ENCODE results near the gene ADAM22.

Gene ADAM22

GRCh38 chr7:88200789-88201188, 266.7 kb downstream of the ADAM22 start:
- Histone ChIP-seq H3K27ac (ENCODE audit: poor library complexity, severe bottlenecking) (no peak overlapping the region), H3K36me3 (ENCODE audit: low read depth) (peaks cover 25% of the 10 kb centered on the region), H3K9me3 (ENCODE audit: severe bottlenecking) (no peaks in the 10 kb centered on the region), H3K27me3 (ENCODE audit: insufficient read depth, poor library complexity, severe bottlenecking) (no peaks in the 10 kb centered on the region), H3K4me1 (ENCODE audit: insufficient read depth, poor library complexity, severe bottlenecking) (no peaks in the 10 kb centered on the region), H3K4me3 (ENCODE audit: severe bottlenecking) (no peak overlapping the region)
- ATAC-seq (ENCODE audit: low read depth) (no peak), DNase-seq (ENCODE audit: low spot score) (no peak)
- TF ChIP-seq CTCF (IDR thresholded peaks at IDR 0.05; ENCODE audit: poor library complexity, severe bottlenecking) = no peak

GRCh38 chr7:88201305-88201704, 267.3 kb downstream of the ADAM22 start:
- Histone ChIP-seq H3K36me3 (ENCODE audit: low read depth) (peaks cover 30% of the 10 kb centered on the region), H3K4me3 (ENCODE audit: severe bottlenecking) (no peak overlapping the region), H3K27me3 (ENCODE audit: insufficient read depth, poor library complexity, severe bottlenecking) (no peaks in the 10 kb centered on the region), H3K4me1 (ENCODE audit: insufficient read depth, poor library complexity, severe bottlenecking) (no peaks in the 10 kb centered on the region), H3K27ac (ENCODE audit: poor library complexity, severe bottlenecking) (no peak overlapping the region), H3K9me3 (ENCODE audit: severe bottlenecking) (no peaks in the 10 kb centered on the region)
- no peak for TF ChIP-seq CTCF (IDR thresholded peaks at IDR 0.05; ENCODE audit: poor library complexity, severe bottlenecking)
- ATAC-seq (ENCODE audit: low read depth) (no peak; the same call in 2 of the 3 replicates), DNase-seq (ENCODE audit: low spot score) (no peak)

DNA sequence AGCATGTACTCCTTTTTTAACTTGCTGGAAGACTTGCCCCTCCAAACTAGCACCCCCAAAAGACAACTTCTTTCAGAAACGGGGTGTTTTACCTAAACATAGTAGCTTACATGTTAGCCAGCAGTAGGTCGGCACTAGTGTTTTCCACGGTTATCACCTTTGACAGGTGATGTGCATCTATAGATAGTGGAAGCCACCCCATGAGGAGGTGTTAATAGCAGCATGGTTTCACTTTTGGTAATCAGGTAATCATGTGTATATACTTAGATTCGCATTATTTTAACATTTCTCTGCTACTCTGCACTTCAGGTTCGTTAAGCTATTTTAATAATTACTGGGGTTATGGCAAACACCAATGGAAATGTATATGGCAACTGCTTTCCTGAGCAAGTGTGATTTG, 268.2 kb downstream of the ADAM22 start:
- ATAC-seq (ENCODE audit: low read depth) (no peak), DNase-seq (ENCODE audit: low spot score) (no peak)
- Histone ChIP-seq H3K4me3 (ENCODE audit: severe bottlenecking) (no peak overlapping the region), H3K36me3 (ENCODE audit: low read depth) (peaks cover 40% of the 10 kb centered on the region), H3K27ac (ENCODE audit: poor library complexity, severe bottlenecking) (no peak overlapping the region), H3K9me3 (ENCODE audit: severe bottlenecking) (no peaks in the 10 kb centered on the region), H3K4me1 (ENCODE audit: insufficient read depth, poor library complexity, severe bottlenecking) (no peaks in the 10 kb centered on the region), H3K27me3 (ENCODE audit: insufficient read depth, poor library complexity, severe bottlenecking) (no peaks in the 10 kb centered on the region)
- TF ChIP-seq CTCF (IDR thresholded peaks at IDR 0.05; ENCODE audit: poor library complexity, severe bottlenecking) = no peak

DNA sequence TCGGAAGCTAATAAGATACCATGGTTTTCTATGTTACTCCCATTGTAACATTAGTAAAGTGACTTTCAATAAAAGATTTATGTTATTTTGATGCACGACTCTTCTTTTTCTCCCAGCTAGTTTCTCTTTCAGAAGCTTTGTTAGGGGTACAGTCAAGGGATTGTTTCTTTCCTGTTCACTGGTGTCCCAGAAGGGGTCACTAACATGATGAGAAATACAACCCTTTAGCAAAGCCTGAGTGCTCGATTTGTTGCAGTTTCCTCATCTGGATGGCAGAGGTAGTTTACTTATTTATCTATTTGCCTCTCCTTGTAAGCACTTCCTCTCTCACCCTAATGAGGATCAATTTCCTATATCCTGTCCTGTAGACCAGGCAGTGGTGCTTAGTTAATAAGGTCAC, 268.7 kb downstream of the ADAM22 start:
- Histone ChIP-seq H3K4me3 (ENCODE audit: severe bottlenecking) (no peak overlapping the region), H3K27ac (ENCODE audit: poor library complexity, severe bottlenecking) (no peak overlapping the region), H3K36me3 (ENCODE audit: low read depth) (peaks cover 45% of the 10 kb centered on the region), H3K27me3 (ENCODE audit: insufficient read depth, poor library complexity, severe bottlenecking) (no peaks in the 10 kb centered on the region), H3K4me1 (ENCODE audit: insufficient read depth, poor library complexity, severe bottlenecking) (no peaks in the 10 kb centered on the region), H3K9me3 (ENCODE audit: severe bottlenecking) (no peaks in the 10 kb centered on the region)
- ATAC-seq (ENCODE audit: low read depth) (no peak), DNase-seq (ENCODE audit: low spot score) (no peak)
- TF ChIP-seq CTCF (IDR thresholded peaks at IDR 0.05; ENCODE audit: poor library complexity, severe bottlenecking) = no peak

- Histone ChIP-seq H3K4me3 (ENCODE audit: severe bottlenecking) (no peak overlapping the region), H3K4me1 (ENCODE audit: insufficient read depth, poor library complexity, severe bottlenecking) (no peaks in the 10 kb centered on the region), H3K27me3 (ENCODE audit: insufficient read depth, poor library complexity, severe bottlenecking) (no peaks in the 10 kb centered on the region), H3K27ac (ENCODE audit: poor library complexity, severe bottlenecking) (no peak overlapping the region), H3K9me3 (ENCODE audit: severe bottlenecking) (no peaks in the 10 kb centered on the region), H3K36me3 (ENCODE audit: low read depth) (peaks cover 51% of the 10 kb centered on the region)
- DNase-seq (ENCODE audit: low spot score) (no peak), ATAC-seq (ENCODE audit: low read depth) (no peak)
- no peak for TF ChIP-seq CTCF (IDR thresholded peaks at IDR 0.05; ENCODE audit: poor library complexity, severe bottlenecking)
Observed at GRCh38 chr7:88203401-88203800, 269.4 kb downstream of the ADAM22 start.
